Stimulated activated CD8-positive, alpha-beta memory T cell treated with anti-CD3 and anti-CD28 coated beads, Interleukin-4, amount 100 ng/mL, for 1 hour (primary cell): ENCODE data around the gene WNT2.
"Not testable (repeated sequence)": the region's sequence is repeated elsewhere in the genome, so short reads cannot be mapped to it uniquely, and the experiment has no call there.

Experiments
- DNase-seq, 2 donors: peaks; one replicate each; pipeline ENCODE4 v3.0.0-alpha.2; 2020; ENCODE audit warnings: low read depth in 2 of 2, low spot score in 1 of 2

WNT2 gene

GRCh38 chr7:117269417-117269816 lies 53.4 kb downstream of the WNT2 start:
- no peak for DNase-seq

- no peak for DNase-seq
Observed at GRCh38 chr7:117264716-117265115, 58.1 kb downstream of the WNT2 start.

GRCh38 chr7:117262546-117262945 lies 60.3 kb downstream of the WNT2 start:
- DNase-seq = no peak

- DNase-seq = no peak
Observed at GRCh38 chr7:117259615-117260014, 63.2 kb downstream of the WNT2 start.

- DNase-seq = no peak
Observed at GRCh38 chr7:117251687-117252086, 71.2 kb downstream of the WNT2 start.

- no peak for DNase-seq
Observed at GRCh38 chr7:117250801-117251200, 72.1 kb downstream of the WNT2 start.

- DNase-seq = no peak
Observed at GRCh38 chr7:117250245-117250644, 72.6 kb downstream of the WNT2 start.

- DNase-seq = no peak
Observed at GRCh38 chr7:117249696-117250095, 73.2 kb downstream of the WNT2 start.

GRCh38 chr7:117248829-117249228 lies 74.0 kb downstream of the WNT2 start:
- DNase-seq = no peak

GRCh38 chr7:117247809-117248208 lies 75.0 kb downstream of the WNT2 start:
- no peak for DNase-seq

GRCh38 chr7:117245703-117246102 lies 77.2 kb downstream of the WNT2 start:
- DNase-seq = not testable (repeated sequence)

- DNase-seq = no peak
Observed at GRCh38 chr7:117243390-117243789, 79.5 kb downstream of the WNT2 start.

GRCh38 chr7:117241088-117241487 lies 81.8 kb downstream of the WNT2 start:
- DNase-seq = no peak

GRCh38 chr7:117238937-117239336 lies 83.9 kb downstream of the WNT2 start:
- no peak for DNase-seq

- DNase-seq = no peak
Observed at GRCh38 chr7:117238472-117238871, 84.4 kb downstream of the WNT2 start.

GRCh38 chr7:117237646-117238045 lies 85.2 kb downstream of the WNT2 start:
- no peak for DNase-seq

GRCh38 chr7:117231047-117231359 lies 91.9 kb downstream of the WNT2 start:
- DNase-seq = no peak

GRCh38 chr7:117230276-117231046 lies 92.4 kb downstream of the WNT2 start:
- DNase-seq = no peak

GRCh38 chr7:117229350-117229749 lies 93.5 kb downstream of the WNT2 start:
- DNase-seq = no peak

- no peak for DNase-seq
Observed at GRCh38 chr7:117227091-117227490, 95.8 kb downstream of the WNT2 start.

- DNase-seq = no peak
Observed at GRCh38 chr7:117225536-117225935, 97.3 kb downstream of the WNT2 start.
